Measurements from ENCODE around the gene AKAIN1.

- TF ChIP-seq CTCF (IDR thresholded peaks at IDR 0.05) (no peak), POLR2A (IDR thresholded peaks at IDR 0.05) (no peak)
Measured at GRCh38 chr18:5110266-5110665, 86.8 kb downstream of the AKAIN1 start.
